Measurements from ENCODE around the gene SCYL1. TPM values are rescaled to one million over a fixed set of nuclear protein-coding genes. Genes with fewer than 3 reads are reported as not detected.

Gene SCYL1
- total and polyA plus RNA-seq, 2 of the 4 experiments (the other 2 are of a cell fraction) = 96.4 to 150 TPM

DNA sequence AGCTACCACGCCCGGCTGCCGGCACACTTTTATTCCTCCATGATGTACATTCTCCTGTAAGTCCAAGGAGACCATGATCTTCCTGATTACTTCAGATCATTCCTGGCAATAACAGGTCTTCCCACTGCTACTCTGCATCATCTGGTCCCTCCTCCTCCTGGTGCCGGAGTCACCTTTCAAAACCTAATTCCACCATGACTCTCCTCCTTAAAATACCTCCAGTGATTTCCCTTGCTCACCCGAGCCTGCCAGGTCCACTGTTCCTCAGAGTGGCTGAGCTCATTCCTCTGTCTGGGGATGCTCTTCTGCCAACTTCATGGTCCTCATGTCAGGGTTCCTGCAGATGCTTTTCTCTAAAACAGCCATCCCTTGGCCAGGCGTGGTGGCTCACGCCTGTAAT lies 37.1 kb downstream of the SCYL1 start:
- H3K4me1 ChIP-seq (ENCODE audit: control insufficient read depth, insufficient read depth, low read length) = peaks cover 26% of the 10 kb centered on the region
- peaks cover 5 to 25% of the 10 kb centered on the region in 2 experiments; a peak in 3 of 4 replicates for H3K79me1 ChIP-seq (ENCODE audit: low read depth in 1 of 2, low read length in 2 of 2)
- CTCF ChIA-PET = no interaction called here
- H2BK15ac ChIP-seq (ENCODE audit: low read depth, low read length) = no peak overlapping the region
- in situ Hi-C loops (cut with MboI; ENCODE audit: low sequenced_read_pairs) = no loop called here
- no peak overlapping the region for H3K56ac ChIP-seq (ENCODE audit: extremely low read depth, insufficient read depth, low read length)
- no peak overlapping the region for H2BK120ac ChIP-seq (ENCODE audit: low read depth, low read length)
- DNase-seq (no peak), ATAC-seq (ENCODE audit: low read depth) (no peak)
- no peaks in the 10 kb centered on the region for H3K27me3 ChIP-seq (ENCODE audit: control insufficient read depth, insufficient read depth, low read length)
- H3K36me3 ChIP-seq (ENCODE audit: control insufficient read depth, insufficient read depth, low read length) = no peaks in the 10 kb centered on the region
- no peaks in the 10 kb centered on the region for H3K9me3 ChIP-seq (ENCODE audit: control insufficient read depth, insufficient read depth, low read length)
- TF ChIP-seq RAD21 (IDR thresholded peaks at IDR 0.05; ENCODE audit: low read length) (no peak), MAFK (IDR thresholded peaks at IDR 0.05; ENCODE audit: low read depth, low read length) (no peak), NFE2L2 (IDR thresholded peaks at IDR 0.05; ENCODE audit: low read depth, low read length) (no peak), RFX5 (IDR thresholded peaks at IDR 0.05; ENCODE audit: low read depth, low read length) (no peak), MAZ (IDR thresholded peaks at IDR 0.05; ENCODE audit: borderline replicate concordance, low read depth, low read length) (no peak), CEBPB (IDR thresholded peaks at IDR 0.05; ENCODE audit: low read depth, low read length) (no peak)
- TF ChIP-seq, protein P1, sequence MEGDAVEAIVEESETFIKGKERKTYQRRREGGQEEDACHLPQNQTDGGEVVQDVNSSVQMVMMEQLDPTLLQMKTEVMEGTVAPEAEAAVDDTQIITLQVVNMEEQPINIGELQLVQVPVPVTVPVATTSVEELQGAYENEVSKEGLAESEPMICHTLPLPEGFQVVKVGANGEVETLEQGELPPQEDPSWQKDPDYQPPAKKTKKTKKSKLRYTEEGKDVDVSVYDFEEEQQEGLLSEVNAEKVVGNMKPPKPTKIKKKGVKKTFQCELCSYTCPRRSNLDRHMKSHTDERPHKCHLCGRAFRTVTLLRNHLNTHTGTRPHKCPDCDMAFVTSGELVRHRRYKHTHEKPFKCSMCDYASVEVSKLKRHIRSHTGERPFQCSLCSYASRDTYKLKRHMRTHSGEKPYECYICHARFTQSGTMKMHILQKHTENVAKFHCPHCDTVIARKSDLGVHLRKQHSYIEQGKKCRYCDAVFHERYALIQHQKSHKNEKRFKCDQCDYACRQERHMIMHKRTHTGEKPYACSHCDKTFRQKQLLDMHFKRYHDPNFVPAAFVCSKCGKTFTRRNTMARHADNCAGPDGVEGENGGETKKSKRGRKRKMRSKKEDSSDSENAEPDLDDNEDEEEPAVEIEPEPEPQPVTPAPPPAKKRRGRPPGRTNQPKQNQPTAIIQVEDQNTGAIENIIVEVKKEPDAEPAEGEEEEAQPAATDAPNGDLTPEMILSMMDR (conservative IDR thresholded peaks at IDR 0.05; ENCODE audit: low read depth, low read length) = no peak
- TF ChIP-seq, protein P2, sequence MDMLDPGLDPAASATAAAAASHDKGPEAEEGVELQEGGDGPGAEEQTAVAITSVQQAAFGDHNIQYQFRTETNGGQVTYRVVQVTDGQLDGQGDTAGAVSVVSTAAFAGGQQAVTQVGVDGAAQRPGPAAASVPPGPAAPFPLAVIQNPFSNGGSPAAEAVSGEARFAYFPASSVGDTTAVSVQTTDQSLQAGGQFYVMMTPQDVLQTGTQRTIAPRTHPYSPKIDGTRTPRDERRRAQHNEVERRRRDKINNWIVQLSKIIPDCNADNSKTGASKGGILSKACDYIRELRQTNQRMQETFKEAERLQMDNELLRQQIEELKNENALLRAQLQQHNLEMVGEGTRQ (IDR thresholded peaks at IDR 0.05; ENCODE audit: low read depth, low read length) = no peak
- H3K4me2 ChIP-seq (ENCODE audit: low read depth, low read length) = no peak overlapping the region
- no peaks in the 10 kb centered on the region for H4K20me1 ChIP-seq (ENCODE audit: insufficient read depth, low read length)
- no peak overlapping the region for H2AFZ ChIP-seq (replicated peaks; ENCODE audit: low read length, poor library complexity)
- BruUV-seq (replicated peaks) = no TSS peak
- dilution Hi-C loops (cut with HindIII; ENCODE audit: low sequenced_read_pairs, unreplicated experiment) = no loop called here
- H3K23ac ChIP-seq (ENCODE audit: low read depth, low read length) = no peak overlapping the region
- H3K9me1 ChIP-seq (ENCODE audit: insufficient read depth, low read length) = peaks cover 24% of the 10 kb centered on the region
- H3K27ac ChIP-seq (ENCODE audit: insufficient read depth, low read length) = no peak overlapping the region
- no peak overlapping the region for H4K91ac ChIP-seq (ENCODE audit: insufficient read depth, low read depth, low read length)
- H3K14ac ChIP-seq (replicated peaks; ENCODE audit: low read depth, low read length) = no peak overlapping the region
- H3K4me3 ChIP-seq (ENCODE audit: insufficient read depth, low read depth, low read length) = no peak overlapping the region
- H2AK5ac ChIP-seq (ENCODE audit: low read depth, low read length) = no peak overlapping the region
- no peak overlapping the region for H3K18ac ChIP-seq (ENCODE audit: low read depth, low read length)
- no peak overlapping the region for H2BK5ac ChIP-seq (ENCODE audit: low read depth, low read length, poor library complexity, severe bottlenecking)
- intact Hi-C loops (cut with micrococcal nuclease) = no loop called here
- 94% methylated on average over 5 of the region's 7 CpGs; no CpG with 5 or more reads in 1 of the 2 experiments for WGBS, 2 experiments (ENCODE audit: extremely low coverage in 2 of 2, insufficient read length in 1 of 2)
- H4K5ac ChIP-seq (ENCODE audit: low read depth, low read length) = no peak overlapping the region
- no peak overlapping the region for H2AK9ac ChIP-seq (replicated peaks; ENCODE audit: low read depth, low read length, poor library complexity)
- no peak overlapping the region for H2BK20ac ChIP-seq (ENCODE audit: low read depth, low read length)
- POLR2A ChIA-PET (ENCODE audit: unreplicated experiment) = no interaction called here
- H3K4ac ChIP-seq (ENCODE audit: low read depth, low read length) = no peak overlapping the region
- no peak overlapping the region for H3K9ac ChIP-seq (ENCODE audit: low read depth, low read length)
- no peak overlapping the region for H4K8ac ChIP-seq (ENCODE audit: low read depth in 2 of 2, low read length in 2 of 2)

All from IMR-90 (cell line).